SK-N-SH (cell line): ENCODE results near the gene CHCHD1.

Experiments used
- CTCF ChIP-seq: fragments of 200-600 bp; sonication (generic); IDR thresholded peaks from 2 replicates; pipeline ENCODE4 v1.6.1; 2017; ENCODE audit warnings: antibody characterized with exemption, mild to moderate bottlenecking, moderate library complexity
- EP300 ChIP-seq, 2 experiments: IDR thresholded peaks; 2 replicates each; pipeline versions ENCODE4 v1.4.0 to v1.6.1; 2012; ENCODE audit warnings: borderline replicate concordance in 1 of 2, low read depth in 1 of 2, low read length in 1 of 2
- POLR2AphosphoS5 ChIP-seq: IDR thresholded peaks from 2 replicates; pipeline ENCODE4 v1.6.1; 2012; ENCODE audit warnings: low read depth, low read length
- USF2 ChIP-seq: fragments of 150-350 bp; IDR thresholded peaks from 2 replicates; pipeline ENCODE4 v1.6.1; 2017; ENCODE audit warnings: antibody characterized with exemption, low read length, low read depth, borderline replicate concordance

GRCh38 chr10:73801253-73801590, 19.4 kb downstream of the CHCHD1 start:
- no peak for TF ChIP-seq EP300 (IDR thresholded peaks at IDR 0.05; ENCODE audit: borderline replicate concordance in 1 of 2, low read depth in 1 of 2, low read length in 1 of 2)
- TF ChIP-seq POLR2AphosphoS5: no peak
- TF ChIP-seq CTCF: no peak
- TF ChIP-seq USF2: no peak
